HepG2 (cell line): ENCODE results near the gene PLIN5. TPM values are rescaled to one million over a fixed set of nuclear protein-coding genes. Genes with fewer than 3 reads are reported as not detected.

ENCODE experiments used
- ARID4A ChIP-seq: sonication (generic); formaldehyde crosslinking; IDR thresholded peaks from 2 replicates; pipeline ENCODE4 v1.5.0; 2020; ENCODE audit warnings: mild to moderate bottlenecking, missing genetic modification reagents, borderline replicate concordance
- ATF7-NPFF ChIP-seq: sonication (generic); formaldehyde crosslinking; IDR thresholded peaks from 2 replicates; pipeline ENCODE4 v1.8.1; 2023; ENCODE audit warnings: mild to moderate bottlenecking, low read depth, missing genetic modification reagents, moderate library complexity
- BORCS8-MEF2B ChIP-seq: sonication (generic); formaldehyde crosslinking; IDR thresholded peaks from 2 replicates; pipeline ENCODE4 v1.8.0; 2022; ENCODE audit warnings: mild to moderate bottlenecking, missing genetic modification reagents
- CTCF ChIP-seq: sonication (generic); formaldehyde crosslinking; IDR thresholded peaks from 2 replicates; pipeline ENCODE4 v1.5.0; 2020; ENCODE audit warnings: mild to moderate bottlenecking, missing genetic modification reagents, moderate library complexity
- E2F2 ChIP-seq: sonication (generic); formaldehyde crosslinking; IDR thresholded peaks from 2 replicates; pipeline ENCODE4 v1.4.0; 2020; ENCODE audit warnings: missing genetic modification reagents, borderline replicate concordance
- EZH2 ChIP-seq: conservative IDR thresholded peaks from 2 replicates; pipeline ENCODE4 v1.6.1; 2012; ENCODE audit warnings: mild to moderate bottlenecking, low read depth, low read length, moderate library complexity
- HMG20A ChIP-seq: IDR thresholded peaks from 2 replicates; pipeline ENCODE4 v1.6.1; 2016; ENCODE audit warnings: borderline replicate concordance
- IKZF4 ChIP-seq: sonication (generic); formaldehyde crosslinking; IDR thresholded peaks from 2 replicates; pipeline ENCODE4 v1.5.1; 2020; ENCODE audit warnings: borderline replicate concordance, mild to moderate bottlenecking, low read depth, missing genetic modification reagents; ENCODE audit errors: not compliant biosample characterization
- KLF15 ChIP-seq: sonication (generic); formaldehyde crosslinking; IDR thresholded peaks from 2 replicates; pipeline ENCODE4 v1.8.1; 2023; ENCODE audit warnings: borderline replicate concordance, mild to moderate bottlenecking, inconsistent platforms, missing genetic modification reagents, mixed read lengths
- MAF1 ChIP-seq: sonication (generic); formaldehyde crosslinking; IDR thresholded peaks from 2 replicates; pipeline ENCODE4 v1.5.0; 2020; ENCODE audit warnings: missing genetic modification reagents, borderline replicate concordance
- MAX ChIP-seq: IDR thresholded peaks from 2 replicates; pipeline ENCODE4 v1.6.1; 2012; ENCODE audit warnings: inconsistent platforms
- PHB2 ChIP-seq: fragments of 450-650 bp; IDR thresholded peaks from 2 replicates; pipeline ENCODE4 v1.6.1; 2018; ENCODE audit not compliant: partially characterized antibody
- SMARCE1 ChIP-seq: fragments of 450-650 bp; IDR thresholded peaks from 2 replicates; pipeline ENCODE4 v1.6.1; 2017; ENCODE audit warnings: borderline replicate concordance
- ZBTB20 ChIP-seq: sonication (generic); formaldehyde crosslinking; IDR thresholded peaks from 2 replicates; pipeline ENCODE4 v1.8.1; 2023; ENCODE audit warnings: missing genetic modification reagents, low read depth, mild to moderate bottlenecking, borderline replicate concordance
- ZNF124 ChIP-seq: sonication (generic); formaldehyde crosslinking; IDR thresholded peaks from 2 replicates; pipeline ENCODE4 v1.4.0; 2020; ENCODE audit warnings: missing genetic modification reagents
- ZNF143 ChIP-seq: sonication (generic); formaldehyde crosslinking; IDR thresholded peaks from 2 replicates; pipeline ENCODE4 v1.4.0; 2020; ENCODE audit warnings: missing genetic modification reagents
- ZNF530 ChIP-seq: sonication (generic); formaldehyde crosslinking; IDR thresholded peaks from 2 replicates; pipeline ENCODE4 v1.5.0; 2020; ENCODE audit warnings: low read depth, mild to moderate bottlenecking, missing genetic modification reagents
- ZNF576 ChIP-seq: sonication (generic); formaldehyde crosslinking; IDR thresholded peaks from 2 replicates; pipeline ENCODE4 v1.4.0; 2020; ENCODE audit warnings: mild to moderate bottlenecking, missing genetic modification reagents
- ZNF605 ChIP-seq: sonication (generic); formaldehyde crosslinking; IDR thresholded peaks from 2 replicates; pipeline ENCODE4 v1.8.0; 2022; ENCODE audit warnings: mild to moderate bottlenecking, missing genetic modification reagents
- ZNF737 ChIP-seq: sonication (generic); formaldehyde crosslinking; IDR thresholded peaks from 2 replicates; pipeline ENCODE4 v1.5.0; 2020; ENCODE audit warnings: missing genetic modification reagents, mild to moderate bottlenecking, borderline replicate concordance
- polyA plus RNA-seq, 8 experiments: library from polyadenylated mRNA; depleted of rRNA in 3 of 8; stranded (reverse) in 7 of 8; unstranded in 1 of 8; fragments of >200 nt; fragmentation: Illumina TruSeq in 4 of 8; extraction: Trizol in 4 of 8; gene quantifications; 2 replicates each; pipeline versions ENCODE4 v1.2.1 to v1.2.3, GENCODE V29; 2011 to 2016; ENCODE audit warnings: low read depth in 4 of 8, missing spikeins in 1 of 8, mixed read lengths in 1 of 8; ENCODE audit not compliant: insufficient read depth in 1 of 8
- total RNA-seq, 5 experiments: library from RNA; depleted of rRNA; stranded (reverse); fragments of >200 nt; fragmentation: Illumina TruSeq; extraction: Trizol; gene quantifications; 2 replicates each; pipeline ENCODE4 v1.2.3, GENCODE V29; 2016; ENCODE audit warnings: low read depth in 1 of 5

The PLIN5 gene
- total and polyA plus RNA-seq, 2 of the 13 experiments (the other 11 are each of a cell fraction or from before 2014, with no cell fraction given), result 1.8 to 4.8 TPM

- TF ChIP-seq EZH2 (no peak), ZNF124 (no peak), KLF15 (no peak), ZBTB20 (no peak), HMG20A (CRISPR knock-in tag) (peak; percentile 41; the same call in 1 of the 2 replicates), ZNF605 (no peak), ZNF530 (CRISPR knock-in tag) (no peak), IKZF4 (CRISPR knock-in tag) (peak; percentile 5), ZNF737 (no peak), ZNF143 (no peak), MAX (peak; percentile 32; the same call in 1 of the 2 replicates), ATF7-NPFF (CRISPR knock-in tag) (no peak), E2F2 (no peak), MAF1 (CRISPR knock-in tag) (no peak), CTCF (CRISPR knock-in tag) (peak; percentile 16; the same call in 1 of the 2 replicates), ZNF576 (no peak), ARID4A (CRISPR knock-in tag) (peak; percentile 20; the same call in 1 of the 2 replicates), SMARCE1 (no peak), BORCS8-MEF2B (CRISPR knock-in tag) (no peak), PHB2 (no peak)
These were observed 13.7 kb downstream of the PLIN5 start (continued) for GRCh38 chr19:4521170-4521887.
